Uterus (tissue), 2 donors: ENCODE data around the gene EPC1.

Experiments
- CTCF ChIP-seq, 4 experiments: fragments of 200-600 bp in 2 of 4; fragments of 450-650 bp in 2 of 4; sonication (generic) in 2 of 4; IDR thresholded peaks; one replicate each; pipeline ENCODE4 v1.5.1; 2016 to 2019; ENCODE audit warnings: antibody characterized with exemption in 4 of 4, mild to moderate bottlenecking in 2 of 4, moderate library complexity in 1 of 4
- POLR2A ChIP-seq, 2 donors: fragments of 450-650 bp; IDR thresholded peaks; one replicate each; pipeline ENCODE4 v1.6.1; 2016; ENCODE audit warnings: antibody characterized with exemption in 2 of 2, mild to moderate bottlenecking in 1 of 2, moderate library complexity in 1 of 2

GRCh38 chr10:32273336-32273735, 73.6 kb downstream of the EPC1 start:
- TF ChIP-seq CTCF (IDR thresholded peaks at IDR 0.05) (no peak), POLR2A (IDR thresholded peaks at IDR 0.05) (no peak)
